Epidermal melanocyte (primary cell): ENCODE data around the gene PRDX5.

ENCODE experiments used
- DNase-seq: peaks from one replicate; pipeline ENCODE4 v3.0.0; 2011; ENCODE audit warnings: low spot score; ENCODE audit not compliant: insufficient read length

PRDX5 gene

DNA sequence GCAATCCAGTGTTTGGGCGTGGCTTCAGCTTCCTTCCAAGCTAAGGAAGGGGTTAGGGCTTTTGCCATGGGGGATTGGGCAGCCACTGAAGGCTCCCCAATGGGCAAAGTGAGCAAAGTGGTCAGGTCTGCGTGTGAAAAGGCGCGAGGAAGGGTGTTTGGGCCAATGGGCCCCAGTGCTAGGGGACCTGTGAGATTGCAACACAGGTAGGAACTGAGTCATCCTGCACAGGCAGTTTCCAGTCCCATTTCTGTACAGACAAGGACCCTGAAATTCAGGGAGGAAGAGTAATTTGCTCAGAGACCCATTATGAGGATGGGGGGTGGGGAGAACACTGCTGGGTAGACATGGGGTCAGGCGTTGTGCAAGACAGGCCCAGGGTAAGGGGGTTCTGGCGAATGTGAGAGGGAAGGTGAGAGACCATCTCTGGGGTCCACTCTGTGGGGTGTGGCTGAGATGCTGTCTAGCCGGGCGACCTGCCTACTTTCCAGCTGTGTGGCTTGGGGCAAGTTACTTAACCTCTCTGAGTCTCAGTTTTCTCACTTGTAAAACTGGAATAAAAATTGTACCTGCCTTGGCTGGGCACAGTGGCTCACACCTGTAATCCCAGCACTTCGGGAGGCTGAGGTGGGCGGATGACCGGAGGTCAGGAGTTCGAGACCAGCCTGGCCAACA lies 29.4 kb downstream of the PRDX5 start:
- DNase-seq: no peak

DNA sequence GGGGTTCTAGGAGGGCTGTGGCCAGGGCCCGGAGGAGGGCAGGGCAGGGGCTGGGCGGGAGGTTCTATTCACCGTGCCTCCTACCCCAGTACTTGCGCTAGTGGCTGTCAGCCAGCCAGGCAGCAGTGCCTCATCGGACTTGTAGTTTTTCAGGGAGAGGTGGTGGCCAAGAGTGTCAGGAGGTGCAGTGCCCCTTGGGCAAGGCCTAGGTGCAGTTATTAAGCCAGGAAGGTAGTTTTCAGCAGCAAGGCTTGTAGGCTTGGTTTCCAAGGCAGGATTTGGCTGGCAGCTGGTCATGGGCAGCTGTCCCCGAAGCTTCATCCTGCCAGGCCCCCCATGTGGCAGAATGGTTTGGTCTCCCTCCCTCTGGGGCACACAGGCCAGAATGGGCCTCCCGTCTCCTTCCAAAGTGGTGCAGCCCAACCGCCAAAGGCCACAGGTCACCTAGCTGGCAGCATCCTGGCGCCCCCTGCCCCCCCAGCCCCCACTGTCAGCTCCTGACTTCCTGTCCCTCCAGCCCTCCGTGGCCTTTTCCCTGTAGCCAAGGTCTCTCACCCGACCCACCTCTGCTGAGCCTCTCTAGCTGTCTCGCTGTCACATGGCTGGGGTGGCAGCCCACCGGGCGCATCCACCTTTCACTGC lies 30.6 kb downstream of the PRDX5 start:
- DNase-seq: no peak

GRCh38 chr11:64349025-64349387 lies 31.1 kb downstream of the PRDX5 start:
- no peak for DNase-seq

DNA sequence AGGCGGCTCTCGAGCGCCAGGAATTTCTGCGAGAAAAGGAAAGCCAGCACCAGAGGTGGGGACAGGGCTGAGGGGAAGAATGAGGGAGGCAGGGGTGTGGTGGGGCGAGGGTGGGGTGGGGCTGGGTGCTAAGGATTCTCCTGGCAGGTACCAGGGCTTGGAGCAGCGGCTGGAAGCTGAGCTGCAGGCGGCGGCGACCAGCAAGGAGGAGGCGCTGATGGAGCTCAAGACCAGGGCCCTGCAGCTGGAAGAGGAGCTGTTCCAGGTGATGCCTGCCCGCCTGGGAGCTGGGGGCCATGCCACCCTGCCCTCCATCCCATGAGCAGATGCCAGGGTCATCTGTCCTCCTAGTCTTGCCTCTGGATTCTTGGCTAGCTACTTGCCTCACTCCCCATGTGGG lies 31.5 kb downstream of the PRDX5 start:
- no peak for DNase-seq

DNA sequence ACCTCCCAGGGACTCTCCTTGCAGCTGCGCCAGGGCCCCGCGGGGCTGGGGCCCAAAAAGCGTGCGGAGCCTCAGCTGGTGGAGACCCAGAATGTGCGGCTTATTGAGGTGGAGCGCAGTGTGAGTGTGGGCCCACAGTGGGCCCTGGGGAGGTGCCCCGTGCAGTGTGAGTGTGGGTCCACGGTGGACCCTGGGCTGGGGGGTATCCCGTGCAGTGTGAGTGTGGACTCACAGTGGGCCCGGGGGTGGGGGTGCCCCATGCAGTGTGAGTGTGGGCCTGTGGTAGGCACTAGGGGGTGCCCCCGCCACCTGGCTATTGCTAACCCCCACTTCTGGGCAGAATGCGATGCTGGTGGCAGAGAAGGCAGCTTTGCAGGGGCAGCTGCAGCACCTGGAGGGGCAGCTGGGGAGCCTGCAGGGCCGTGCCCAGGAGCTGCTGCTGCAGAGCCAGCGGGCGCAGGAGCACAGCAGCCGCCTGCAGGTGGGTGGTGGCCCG lies 33.3 kb downstream of the PRDX5 start:
- no peak for DNase-seq

GRCh38 chr11:64352099-64352994 lies 34.4 kb downstream of the PRDX5 start:
- no peak for DNase-seq

- DNase-seq: no peak
These were observed 35.2 kb downstream of the PRDX5 start for GRCh38 chr11:64352995-64353714.

DNA sequence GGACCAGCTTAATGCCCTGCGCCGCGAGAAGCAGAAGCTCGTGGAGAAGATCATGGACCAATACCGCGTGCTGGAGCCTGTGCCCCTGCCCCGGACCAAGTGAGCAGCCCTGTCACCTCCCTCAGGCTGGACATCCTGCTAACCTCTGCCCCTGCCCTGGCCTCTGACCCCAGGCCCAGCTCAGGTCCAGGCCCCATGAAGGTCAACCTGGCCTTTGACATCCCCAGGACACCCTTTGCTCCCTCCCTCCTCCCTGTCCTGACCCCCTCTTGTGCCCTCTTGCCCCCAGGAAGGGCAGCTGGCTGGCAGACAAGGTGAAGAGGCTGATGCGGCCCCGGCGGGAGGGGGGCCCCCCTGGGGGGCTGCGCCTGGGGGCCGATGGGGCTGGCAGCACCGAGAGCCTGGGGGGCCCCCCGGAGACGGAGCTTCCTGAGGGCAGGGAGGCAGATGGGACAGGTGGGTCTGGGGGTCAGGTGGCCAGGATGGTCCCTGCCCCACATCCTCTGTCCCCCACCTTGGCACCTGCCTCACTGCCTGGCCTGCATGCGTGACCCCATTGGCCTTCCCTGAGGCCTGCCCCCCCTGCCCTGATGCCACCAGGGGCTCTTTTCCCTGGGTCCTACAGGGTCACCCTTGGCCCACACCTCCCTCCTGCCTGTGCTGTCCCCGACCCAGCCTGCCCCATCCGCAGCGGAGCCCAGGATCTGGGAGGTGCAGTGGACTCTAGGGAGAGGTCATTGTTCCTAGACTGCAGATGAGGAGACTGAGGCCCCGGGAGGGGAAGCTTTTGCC lies 36.0 kb downstream of the PRDX5 start:
- DNase-seq: no peak

DNA sequence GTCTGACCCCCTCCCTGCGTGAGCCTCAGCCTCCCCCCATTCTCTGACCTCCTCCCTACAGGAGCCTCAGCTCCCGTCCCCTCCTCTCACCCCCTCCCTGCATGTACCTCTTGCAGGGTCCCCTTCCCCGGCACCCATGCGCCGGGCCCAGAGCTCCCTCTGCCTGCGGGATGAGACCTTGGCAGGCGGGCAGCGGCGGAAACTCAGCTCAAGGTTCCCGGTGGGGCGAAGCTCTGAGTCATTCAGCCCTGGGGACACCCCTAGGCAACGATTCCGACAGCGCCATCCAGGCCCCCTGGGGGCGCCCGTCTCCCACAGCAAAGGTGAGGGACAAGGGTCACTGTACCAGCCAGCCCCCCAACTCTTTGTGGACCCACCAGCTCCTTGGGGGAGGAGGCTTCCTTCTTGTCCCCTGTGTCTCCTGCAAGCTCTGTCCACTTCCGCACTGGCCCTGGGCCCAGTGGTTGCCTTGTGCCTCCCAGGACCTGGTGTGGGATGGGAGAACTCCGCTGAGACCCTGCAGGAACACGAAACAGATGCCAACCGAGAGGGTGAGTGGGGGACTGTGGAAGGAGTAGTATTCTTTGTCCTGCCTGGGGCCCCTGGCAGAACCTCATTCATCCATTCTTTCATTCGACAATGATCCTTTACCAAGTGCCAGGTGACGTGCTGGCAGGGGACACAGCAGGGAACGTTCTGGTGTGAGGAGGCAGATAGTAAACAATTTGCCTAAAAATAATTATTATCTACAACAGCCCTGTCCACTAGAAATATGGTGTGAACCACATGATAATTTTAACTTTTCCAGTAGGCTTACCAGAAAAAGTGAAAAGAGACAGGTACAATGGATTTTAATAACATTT lies 37.4 kb downstream of the PRDX5 start:
- peak; percentile 94 for DNase-seq

- DNase-seq: no peak
These were observed 38.8 kb downstream of the PRDX5 start for GRCh38 chr11:64356498-64357411.

DNA sequence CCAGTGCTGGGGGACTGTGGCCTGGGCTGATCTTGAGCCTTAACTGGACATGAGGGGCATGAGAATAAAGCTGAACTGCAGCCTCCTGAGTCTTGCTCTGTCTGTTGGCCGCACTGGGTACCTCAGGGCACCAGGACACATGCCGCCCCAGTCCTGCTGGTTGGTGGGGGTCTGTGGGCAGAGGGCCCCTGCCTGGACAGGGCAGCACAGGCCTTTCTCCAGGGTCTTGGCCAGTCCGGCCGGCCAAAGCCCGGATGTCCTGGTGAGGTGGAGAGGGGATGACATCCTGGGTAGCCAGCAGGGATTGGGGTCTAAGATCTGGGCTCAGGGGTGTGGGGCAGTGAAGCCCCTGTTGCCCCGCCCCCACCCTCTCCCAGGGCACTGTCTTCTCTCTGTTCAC lies 39.5 kb downstream of the PRDX5 start:
- DNase-seq: no peak

DNA sequence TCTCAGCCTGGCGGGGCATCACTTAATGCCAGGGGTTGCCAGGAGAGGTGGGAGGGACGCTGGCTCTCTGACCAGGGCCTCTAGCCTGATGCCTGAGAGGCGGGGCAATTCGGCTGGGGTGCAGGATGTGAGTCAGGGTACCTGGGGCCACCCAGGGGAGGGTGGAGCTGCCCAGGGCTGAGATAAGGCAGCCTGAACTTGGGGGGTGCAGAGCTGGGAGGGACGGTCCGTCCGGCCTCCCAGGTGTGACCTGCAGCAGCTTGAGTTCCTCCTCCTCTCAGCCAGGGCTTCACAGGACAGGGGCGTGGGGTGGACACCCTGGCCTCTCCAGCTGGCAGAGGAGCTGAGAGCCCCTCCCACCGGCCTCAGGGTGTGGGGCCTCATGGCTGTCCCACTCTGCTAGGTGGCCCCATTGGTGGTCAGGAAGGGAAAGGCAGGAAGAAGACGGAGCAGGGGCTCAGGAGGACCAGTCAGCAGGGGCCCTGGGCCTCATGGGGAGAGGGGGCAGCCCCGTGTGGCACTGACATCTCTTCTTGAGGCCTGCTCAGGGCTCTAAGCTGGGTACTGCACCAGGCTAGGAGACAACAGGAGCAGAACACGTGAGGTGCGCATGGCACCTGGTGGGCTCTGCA lies 40.1 kb downstream of the PRDX5 start:
- no peak for DNase-seq

DNA sequence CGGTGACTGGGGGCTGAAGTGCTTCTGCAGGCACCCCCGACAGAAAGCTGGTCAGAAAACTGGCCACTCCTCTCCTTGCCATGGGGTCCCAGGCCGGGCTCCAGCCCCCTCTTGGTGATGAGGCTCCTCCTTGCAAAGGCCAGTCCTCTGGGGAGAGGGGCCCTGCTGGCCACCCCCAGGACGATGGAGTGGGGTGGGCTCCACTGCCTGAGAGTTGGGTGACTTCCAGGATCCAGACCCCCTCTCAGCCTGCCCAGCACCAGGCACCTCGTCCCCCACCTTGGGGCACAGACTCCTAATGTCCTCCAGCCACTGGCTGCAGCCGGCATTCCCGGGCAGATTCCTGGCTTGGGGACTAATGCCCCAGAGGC lies 40.6 kb downstream of the PRDX5 start:
- DNase-seq: no peak

GRCh38 chr11:64358907-64359711 lies 41.2 kb downstream of the PRDX5 start, which contains the start of gene RPS6KA4:
TSS of gene RPS6KA4 (plus strand) at chr11:64359162. CDS start at chr11:64359236, 74 bp downstream.
- peak; percentile 95 for DNase-seq

GRCh38 chr11:64359712-64360445 lies 42.0 kb downstream of the PRDX5 start:
- no peak for DNase-seq

DNA sequence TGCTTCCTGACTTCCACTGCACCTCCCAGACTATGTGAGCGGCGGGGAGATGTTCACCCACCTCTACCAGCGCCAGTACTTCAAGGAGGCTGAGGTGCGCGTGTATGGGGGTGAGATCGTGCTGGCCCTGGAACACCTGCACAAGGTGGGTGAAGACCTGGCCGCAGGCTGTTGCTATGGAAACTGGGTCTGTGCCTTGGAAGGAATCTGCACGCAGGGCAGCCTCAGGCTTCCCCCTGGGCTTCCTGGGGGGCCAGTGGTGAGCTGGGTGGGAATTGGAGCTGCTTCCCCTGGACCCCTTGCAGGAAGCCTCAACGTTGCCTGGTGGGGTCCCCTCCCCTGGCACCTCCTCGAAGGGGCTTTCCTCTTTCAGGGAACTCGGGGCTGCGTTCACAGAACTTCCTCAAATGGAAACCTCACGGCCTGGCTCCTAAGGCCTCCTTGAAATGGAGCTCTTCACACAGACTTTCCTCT lies 42.6 kb downstream of the PRDX5 start:
- no peak for DNase-seq
